Fibroblast of lung (primary cell): Measurements from ENCODE around the gene CX3CL1. TPM values are rescaled to one million over a fixed set of nuclear protein-coding genes. Genes with fewer than 3 reads are reported as not detected.

Experiments used
- DNase-seq, 2 donors: peaks; one replicate each; pipeline versions ENCODE4 v3.0.0 to v3.0.0-alpha.2; 2010; ENCODE audit warnings: low read depth in 2 of 2
- H2AFZ ChIP-seq: 2 replicates; pipeline ENCODE4 v1.5.1; 2012; ENCODE audit warnings: low read length, control low read depth, inconsistent platforms
- H3K27ac ChIP-seq: 2 replicates; pipeline ENCODE4 v1.5.1; 2011; ENCODE audit warnings: low read length, control low read depth; ENCODE audit not compliant: insufficient read depth
- H3K27me3 ChIP-seq: 2 replicates; pipeline ENCODE4 v1.5.1; 2011; ENCODE audit warnings: mild to moderate bottlenecking, low read length; ENCODE audit not compliant: control insufficient read depth, insufficient read depth
- H3K36me3 ChIP-seq: 2 replicates; pipeline ENCODE4 v1.5.1; 2011; ENCODE audit warnings: low read length; ENCODE audit not compliant: control insufficient read depth, insufficient read depth
- H3K4me1 ChIP-seq: 2 replicates; pipeline ENCODE4 v1.5.1; 2011; ENCODE audit warnings: low read length; ENCODE audit not compliant: control insufficient read depth, insufficient read depth; ENCODE audit errors: extremely low read depth
- H3K4me2 ChIP-seq: 2 replicates; pipeline ENCODE4 v1.5.1; 2011; ENCODE audit warnings: low read length, control low read depth; ENCODE audit not compliant: insufficient read depth; ENCODE audit errors: extremely low read depth
- H3K4me3 ChIP-seq, 4 experiments: fragments of 200-600 bp in 1 of 4; sonication (generic) in 1 of 4; replicated peaks in 1 of 4; 2 replicates each; pipeline ENCODE4 v1.5.1; 2011 to 2016; ENCODE audit warnings: low read length in 4 of 4, low read depth in 3 of 4, mild to moderate bottlenecking in 3 of 4, control low read depth in 2 of 4, inconsistent platforms in 1 of 4, mixed read lengths in 1 of 4; ENCODE audit not compliant: insufficient read depth in 1 of 4; ENCODE audit errors: control extremely low read depth in 1 of 4
- H3K79me2 ChIP-seq: 2 replicates; pipeline ENCODE4 v1.5.1; 2012; ENCODE audit warnings: mild to moderate bottlenecking, low read length, inconsistent platforms; ENCODE audit not compliant: control insufficient read depth, insufficient read depth
- H3K9ac ChIP-seq: 2 replicates; pipeline ENCODE4 v1.5.1; 2011; ENCODE audit warnings: mild to moderate bottlenecking, low read length, control low read depth; ENCODE audit not compliant: insufficient read depth
- H3K9me3 ChIP-seq: 2 replicates; pipeline ENCODE4 v1.5.1; 2012; ENCODE audit warnings: low read depth, low read length; ENCODE audit not compliant: control insufficient read depth, insufficient read depth
- H4K20me1 ChIP-seq: 2 replicates; pipeline ENCODE4 v1.5.1; 2011; ENCODE audit warnings: low read length; ENCODE audit not compliant: control insufficient read depth, insufficient read depth; ENCODE audit errors: extremely low read depth
- CTCF ChIP-seq, 2 donors: IDR thresholded peaks in 1 of 2; conservative IDR thresholded peaks in 1 of 2; 1 replicate in 1 of 2; 2 replicates in 1 of 2; pipeline ENCODE4 v1.5.1; 2011 to 2012; ENCODE audit warnings: low read length in 2 of 2, control low read depth in 1 of 2, inconsistent platforms in 1 of 2, low read depth in 1 of 2, mild to moderate bottlenecking in 1 of 2
- EZH2 ChIP-seq: IDR thresholded peaks from 2 replicates; pipeline ENCODE4 v1.5.1; 2012; ENCODE audit warnings: low read length, control low read depth, mild to moderate bottlenecking; ENCODE audit errors: missing control alignments
- polyA plus RNA-seq, 2 donors: library from polyadenylated mRNA; depleted of rRNA in 1 of 2; stranded (reverse) in 1 of 2; unstranded in 1 of 2; fragments of >200 nt; gene quantifications; 2 replicates each; pipeline ENCODE4 v1.2.1, GENCODE V29; 2011 to 2012; ENCODE audit warnings: missing spikeins in 1 of 2
- total RNA-seq: library from RNA; depleted of rRNA; stranded (reverse); fragments of >200 nt; gene quantifications from 2 replicates; pipeline ENCODE4 v1.2.1, GENCODE V29; 2014

The CX3CL1 gene
- total and polyA plus RNA-seq, 2 donors (not counting 1 experiment from before 2014, with no cell fraction given) = not detected

GRCh38 chr16:57386381-57386951 is 14.2 kb downstream of the CX3CL1 start:
- TF ChIP-seq EZH2 (no peak), CTCF (conservative IDR thresholded peaks at IDR 0.05 in 1 of 2, IDR thresholded peaks at IDR 0.05 in 1 of 2; ENCODE audit: low read depth in 1 of 2, low read length in 2 of 2) (no peak)
- H3K9me3 ChIP-seq = no peaks in the 10 kb centered on the region
- DNase-seq = peak in 1 of 2 donors; percentile 59
- no peak overlapping the region for H3K4me2 ChIP-seq
- no peaks in the 10 kb centered on the region for H3K36me3 ChIP-seq
- no peak overlapping the region for H3K27ac ChIP-seq
- H2AFZ ChIP-seq = no peak overlapping the region
- no peak overlapping the region for H3K4me3 ChIP-seq
- H3K79me2 ChIP-seq = no peaks in the 10 kb centered on the region
- no peak overlapping the region for H3K9ac ChIP-seq
- no peaks in the 10 kb centered on the region for H3K27me3 ChIP-seq
- no peaks in the 10 kb centered on the region for H3K4me1 ChIP-seq
- no peaks in the 10 kb centered on the region for H4K20me1 ChIP-seq

GRCh38 chr16:57387598-57388354 is 15.5 kb downstream of the CX3CL1 start:
- peaks cover 2% of the 10 kb centered on the region for H3K27me3 ChIP-seq
- TF ChIP-seq CTCF (conservative IDR thresholded peaks at IDR 0.05 in 1 of 2, IDR thresholded peaks at IDR 0.05 in 1 of 2; ENCODE audit: low read depth in 1 of 2, low read length in 2 of 2) = no peak
- TF ChIP-seq EZH2 = no peak
- no peaks in the 10 kb centered on the region for H3K4me1 ChIP-seq
- H3K9me3 ChIP-seq = no peaks in the 10 kb centered on the region
- no peaks in the 10 kb centered on the region for H3K79me2 ChIP-seq
- DNase-seq = no peak
- no peak overlapping the region for H3K4me3 ChIP-seq
- no peak overlapping the region for H3K27ac ChIP-seq
- no peak overlapping the region for H3K4me2 ChIP-seq
- no peaks in the 10 kb centered on the region for H4K20me1 ChIP-seq
- H3K36me3 ChIP-seq = no peaks in the 10 kb centered on the region
- H3K9ac ChIP-seq = no peak overlapping the region
- H2AFZ ChIP-seq = no peak overlapping the region

GRCh38 chr16:57388359-57389086 is 16.2 kb downstream of the CX3CL1 start:
- no peak for DNase-seq
- no peak overlapping the region for H2AFZ ChIP-seq
- peaks cover 4% of the 10 kb centered on the region for H3K27me3 ChIP-seq
- H4K20me1 ChIP-seq = no peaks in the 10 kb centered on the region
- no peaks in the 10 kb centered on the region for H3K9me3 ChIP-seq
- no peak overlapping the region for H3K9ac ChIP-seq
- H3K4me3 ChIP-seq = no peak overlapping the region
- H3K4me2 ChIP-seq = no peak overlapping the region
- no peaks in the 10 kb centered on the region for H3K79me2 ChIP-seq
- TF ChIP-seq EZH2 = no peak
- TF ChIP-seq CTCF (conservative IDR thresholded peaks at IDR 0.05 in 1 of 2, IDR thresholded peaks at IDR 0.05 in 1 of 2; ENCODE audit: low read depth in 1 of 2, low read length in 2 of 2) = no peak
- H3K27ac ChIP-seq = no peak overlapping the region
- H3K36me3 ChIP-seq = no peaks in the 10 kb centered on the region
- no peaks in the 10 kb centered on the region for H3K4me1 ChIP-seq
